Endothelial cell of umbilical vein (primary cell): ENCODE measurements around the gene ZNF23. TPM values are rescaled to one million over a fixed set of nuclear protein-coding genes. Genes with fewer than 3 reads are reported as not detected.

Source experiments
- BruUV-seq: library from RNA; stranded (reverse); fragments of 400-500 nt; replicated peaks from 2 replicates; lab custom pipeline; 2021; lab: Mats Ljungman, UMichigan
- CTCF ChIA-PET: fragments of 300-600, 350-600 bp; sonication (Branson Sonifier 250); formaldehyde crosslinking; loops from one replicate; lab custom pipeline; 2021; ENCODE audit warnings: antibody characterized with exemption, inconsistent platforms; lab: Charles Lee
- POLR2A ChIA-PET: fragments of 300-600, 350-600 bp; sonication (Branson Sonifier 250); formaldehyde crosslinking; loops from one replicate; lab custom pipeline; 2021; ENCODE audit warnings: antibody characterized with exemption, inconsistent platforms; lab: Charles Lee
- DNase-seq: peaks from one replicate; pipeline ENCODE4 v3.0.0-alpha.2; 2011; ENCODE audit warnings: low read depth, low spot score
- FAIRE-seq: peaks from 2 replicates; lab custom pipeline; 2011; peaks lifted over from hg19 to GRCh38; lab: Jason Lieb, UNC
- H2AFZ ChIP-seq: 2 replicates; pipeline ENCODE4 v1.6.0; 2012; ENCODE audit warnings: low read depth, low read length, control low read depth, inconsistent platforms
- H3K27ac ChIP-seq: 2 replicates; pipeline ENCODE4 v1.5.1; 2011; ENCODE audit warnings: low read depth, mild to moderate bottlenecking, control low read depth, low read length, moderate library complexity; ENCODE audit not compliant: insufficient read depth
- H3K27me3 ChIP-seq, 2 experiments: 2 replicates each; pipeline versions ENCODE4 v1.6.0 to v1.6.1; 2011; ENCODE audit warnings: low read length in 2 of 2, mixed read lengths in 1 of 2; ENCODE audit not compliant: control insufficient read depth in 2 of 2, insufficient read depth in 2 of 2
- H3K36me3 ChIP-seq, 2 experiments: 2 replicates in 1 of 2; 3 replicates in 1 of 2; pipeline ENCODE4 v1.5.1; 2011; ENCODE audit warnings: low read length in 2 of 2, mild to moderate bottlenecking in 1 of 2, moderate library complexity in 1 of 2; ENCODE audit not compliant: control insufficient read depth in 2 of 2, insufficient read depth in 2 of 2; ENCODE audit errors: extremely low read depth in 1 of 2
- H3K4me1 ChIP-seq: 3 replicates; pipeline ENCODE4 v1.5.1; 2011; ENCODE audit warnings: mild to moderate bottlenecking, low read length; ENCODE audit not compliant: control insufficient read depth, insufficient read depth; ENCODE audit errors: extremely low read depth
- H3K4me2 ChIP-seq: 2 replicates; pipeline ENCODE4 v1.6.1; 2011; ENCODE audit warnings: low read length, control low read depth, mixed read lengths; ENCODE audit not compliant: insufficient read depth
- H3K4me3 ChIP-seq, 3 experiments: fragments of 200-600 bp in 1 of 3; sonication (generic), shearing (Covaris generic) in 1 of 3; replicated peaks in 1 of 3; 2 replicates each; pipeline ENCODE4 v1.5.1; 2011 to 2016; ENCODE audit warnings: control low read depth in 3 of 3, low read length in 3 of 3, mild to moderate bottlenecking in 2 of 3, inconsistent platforms in 1 of 3, low read depth in 1 of 3, moderate library complexity in 1 of 3; ENCODE audit not compliant: insufficient read depth in 1 of 3
- H3K79me2 ChIP-seq: 2 replicates; pipeline ENCODE4 v1.6.0; 2012; ENCODE audit warnings: low read length, inconsistent platforms; ENCODE audit not compliant: control insufficient read depth, insufficient read depth
- H3K9ac ChIP-seq: replicated peaks from 2 replicates; pipeline ENCODE3; 2011; ENCODE audit warnings: low read length, control low read depth; ENCODE audit not compliant: insufficient read depth; ENCODE audit errors: extremely low read depth
- H3K9me1 ChIP-seq: replicated peaks from 3 replicates; pipeline ENCODE4 v1.6.0; 2011; ENCODE audit warnings: mild to moderate bottlenecking, low read length; ENCODE audit not compliant: control insufficient read depth, insufficient read depth; ENCODE audit errors: extremely low read depth
- H3K9me3 ChIP-seq: replicated peaks from 2 replicates; pipeline ENCODE4 v1.5.1; 2012; ENCODE audit warnings: low read length, inconsistent platforms; ENCODE audit not compliant: control insufficient read depth, insufficient read depth
- H4K20me1 ChIP-seq: replicated peaks from 2 replicates; pipeline ENCODE3; 2011; ENCODE audit warnings: mild to moderate bottlenecking, low read length; ENCODE audit not compliant: control insufficient read depth, insufficient read depth; ENCODE audit errors: extremely low read depth
- CTCF ChIP-seq, 2 donors: IDR thresholded peaks; 1 replicate in 1 of 2; 2 replicates in 1 of 2; pipeline ENCODE4 v1.5.1; 2011; ENCODE audit warnings: low read length in 2 of 2, mild to moderate bottlenecking in 2 of 2, moderate library complexity in 2 of 2, control low read depth in 1 of 2, inconsistent platforms in 1 of 2, low read depth in 1 of 2; ENCODE audit not compliant: insufficient read depth in 1 of 2; ENCODE audit errors: extremely low read depth in 1 of 2
- EZH2 ChIP-seq: IDR thresholded peaks from 2 replicates; pipeline ENCODE4 v1.6.1; 2012; ENCODE audit warnings: borderline replicate concordance, low read depth, mild to moderate bottlenecking, moderate library complexity, low read length, inconsistent platforms; ENCODE audit not compliant: severe bottlenecking
- FOS ChIP-seq: IDR thresholded peaks from 2 replicates; pipeline ENCODE4 v1.6.1; 2011; ENCODE audit warnings: mild to moderate bottlenecking, low read length, moderate library complexity, borderline replicate concordance; ENCODE audit not compliant: insufficient read depth
- GATA2 ChIP-seq: IDR thresholded peaks from 2 replicates; pipeline ENCODE4 v1.7.0; 2011; ENCODE audit warnings: low read depth, mild to moderate bottlenecking, moderate library complexity, mixed read lengths, low read length; ENCODE audit not compliant: insufficient read length, insufficient read depth
- JUN ChIP-seq: IDR thresholded peaks from 2 replicates; pipeline ENCODE4 v1.6.1; 2011; ENCODE audit warnings: borderline replicate concordance, low read depth; ENCODE audit not compliant: insufficient read length, insufficient read depth
- POLR2A ChIP-seq: IDR thresholded peaks from 2 replicates; pipeline ENCODE4 v1.6.1; 2012; ENCODE audit warnings: low read depth, mild to moderate bottlenecking, control low read depth, low read length
- POLR2AphosphoS5 ChIP-seq: IDR thresholded peaks from 2 replicates; pipeline ENCODE4 v1.6.1; 2012; ENCODE audit warnings: low read depth, mild to moderate bottlenecking, control low read depth, low read length, moderate library complexity; ENCODE audit not compliant: insufficient read depth
- dilution Hi-C: fragments of 300-500 bp; cut with MboI; formaldehyde crosslinking; loops from one replicate; pipeline ENCODE4 v1.15.0; 2019; ENCODE audit warnings: low sequenced_read_pairs; ENCODE audit not compliant: extremely low pct_ligation_motif_present
- intact Hi-C: fragments of 100-400 bp; cut with micrococcal nuclease; formaldehyde crosslinking; loops from one replicate; pipeline ENCODE4 v1.10.0; 2022
- polyA plus RNA-seq, 4 experiments: library from polyadenylated mRNA; depleted of rRNA in 3 of 4; stranded (reverse) in 3 of 4; unstranded in 1 of 4; fragments of >200 nt; gene quantifications; 2 replicates each; pipeline versions ENCODE4 v1.2.1 to v1.2.3, GENCODE V29; 2011 to 2012; ENCODE audit warnings: missing spikeins in 1 of 4
- total RNA-seq: library from RNA; stranded (reverse); gene quantifications from 2 replicates; pipeline ENCODE4 v1.2.3, GENCODE V29; 2021

Gene ZNF23
- total and polyA plus RNA-seq, 2 donors (not counting 3 experiments of a cell fraction or from before 2014, with no cell fraction given): 2.1 to 6.4 TPM

DNA sequence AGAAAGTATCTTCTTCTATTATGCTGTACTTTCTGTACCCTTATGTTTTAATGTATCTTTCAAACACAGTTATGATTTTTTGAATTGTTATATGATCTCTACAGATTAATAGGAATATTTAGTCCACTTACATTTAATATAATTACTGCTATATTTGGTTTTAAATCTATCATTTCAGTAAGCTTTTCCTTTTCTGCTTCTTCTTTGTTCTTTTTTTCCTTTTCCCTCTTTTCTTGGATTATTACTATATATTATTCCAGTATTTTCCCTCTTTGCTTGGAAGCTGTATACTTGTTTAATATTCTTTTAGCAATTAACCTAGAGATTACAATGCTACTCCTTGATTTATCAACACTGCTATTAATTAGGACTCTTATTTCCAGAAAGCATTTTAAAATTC is 33.7 kb downstream of the ZNF23 start:
- H3K9me3 ChIP-seq: no peaks in the 10 kb centered on the region
- BruUV-seq: no TSS peak
- DNase-seq: no peak
- no peaks in the 10 kb centered on the region for H3K79me2 ChIP-seq
- H3K36me3 ChIP-seq: no peaks in the 10 kb centered on the region
- FAIRE-seq: no peak
- CTCF ChIA-PET: interaction anchor here (5.1 kb wide), 1 partner anchor 16 kb away, joined by 37 read pairs; no protein-coding TSS in a partner anchor
- peaks cover 3 to 7% of the 10 kb centered on the region in 2 experiments for H3K27me3 ChIP-seq
- H3K4me1 ChIP-seq: no peaks in the 10 kb centered on the region
- no peak for TF ChIP-seq CTCF (IDR thresholded peaks at IDR 0.05; ENCODE audit: extremely low read depth in 1 of 2, insufficient read depth in 1 of 2, low read depth in 1 of 2, low read length in 2 of 2)
- no peak for TF ChIP-seq EZH2
- TF ChIP-seq POLR2A: no peak
- no peak for TF ChIP-seq POLR2AphosphoS5
- no peak for TF ChIP-seq FOS
- no peak for TF ChIP-seq JUN
- TF ChIP-seq GATA2: no peak
- no peaks in the 10 kb centered on the region for H4K20me1 ChIP-seq
- H3K4me2 ChIP-seq: no peak overlapping the region
- no peak overlapping the region for H3K27ac ChIP-seq
- dilution Hi-C loops (no loop called here), intact Hi-C loops (no loop called here)
- H3K9ac ChIP-seq: no peak overlapping the region
- no peaks in the 10 kb centered on the region for H3K9me1 ChIP-seq
- H2AFZ ChIP-seq: no peak overlapping the region
- POLR2A ChIA-PET: no interaction called here
- no peak overlapping the region for H3K4me3 ChIP-seq
